T-cell (primary cell): ENCODE results near the gene SLIT3. TPM values are rescaled to one million over a fixed set of nuclear protein-coding genes. Genes with fewer than 3 reads are reported as not detected.

ENCODE experiments used
- ATAC-seq, 4 experiments: fragments of 200-7000 bp in 3 of 4; fragments of 150-1000 bp in 1 of 4; cut with Tn5 transposase; replicated peaks in 1 of 4; 1 replicate in 3 of 4; 2 replicates in 1 of 4; pipeline ENCODE4 v1.10.0; 2021; ENCODE audit warnings: moderate library complexity in 3 of 4, mild to moderate bottlenecking in 2 of 4, moderate number of reproducible peaks in 1 of 4
- CTCF ChIA-PET, 2 donors: fragments of 300-600 bp; sonication (Branson Sonifier 250); formaldehyde crosslinking; loops; one replicate each; lab custom pipeline; 2022; ENCODE audit warnings: antibody characterized with exemption in 2 of 2; lab: Charles Lee
- POLR2A ChIA-PET, 2 donors: fragments of 300-600 bp; sonication (Branson Sonifier 250); formaldehyde crosslinking; loops; one replicate each; lab custom pipeline; 2022; ENCODE audit warnings: antibody characterized with exemption in 2 of 2; lab: Charles Lee
- DNase-seq, 35 experiments: peaks; one replicate each; pipeline versions ENCODE4 v3.0.0 to v3.0.0-alpha.2; 2013 to 2023
- H3K27ac ChIP-seq: one replicate; pipeline ENCODE4 v1.5.1; 2013; ENCODE audit warnings: low read length
- H3K27me3 ChIP-seq, 2 experiments: replicated peaks in 1 of 2; 1 replicate in 1 of 2; 2 replicates in 1 of 2; pipeline versions ENCODE4 v1.6.1 to v1.7.0; 2013; ENCODE audit warnings: low read length in 1 of 2, mixed read lengths in 1 of 2; ENCODE audit not compliant: control insufficient read depth in 2 of 2, insufficient read depth in 2 of 2; ENCODE audit errors: extremely low read depth in 1 of 2
- H3K36me3 ChIP-seq, 2 donors: 1 replicate in 1 of 2; 2 replicates in 1 of 2; pipeline versions ENCODE4 v1.6.1 to v1.7.0; 2013; ENCODE audit warnings: low read length in 1 of 2; ENCODE audit not compliant: control insufficient read depth in 2 of 2, insufficient read depth in 1 of 2; ENCODE audit errors: extremely low read depth in 1 of 2
- H3K4me1 ChIP-seq, 2 experiments: 1 replicate in 1 of 2; 2 replicates in 1 of 2; pipeline versions ENCODE4 v1.6.1 to v1.7.0; 2013; ENCODE audit warnings: low read length in 2 of 2, mixed read lengths in 1 of 2; ENCODE audit not compliant: insufficient read depth in 2 of 2, control insufficient read depth in 1 of 2; ENCODE audit errors: extremely low read depth in 1 of 2
- H3K4me3 ChIP-seq, 2 donors: 1 replicate in 1 of 2; 2 replicates in 1 of 2; pipeline versions ENCODE4 v1.5.1 to v1.7.0; 2013; ENCODE audit warnings: mild to moderate bottlenecking in 2 of 2, low read length in 1 of 2, moderate library complexity in 1 of 2; ENCODE audit not compliant: control insufficient read depth in 1 of 2; ENCODE audit errors: extremely low read depth in 1 of 2
- H3K9me3 ChIP-seq: 2 replicates; pipeline ENCODE4 v1.7.0; 2013
- H3K27ac Mint-ChIP-seq, 2 donors: one replicate each; pipeline ENCODE4 v1.8.0; 2020 to 2021; ENCODE audit warnings: mild to moderate bottlenecking in 2 of 2, mixed read lengths in 2 of 2
- H3K27me3 Mint-ChIP-seq, 2 donors: one replicate each; pipeline ENCODE4 v1.8.0; 2021 to 2022; ENCODE audit warnings: mixed read lengths in 2 of 2
- H3K36me3 Mint-ChIP-seq: one replicate; pipeline ENCODE4 v1.8.0; 2021; ENCODE audit warnings: mixed read lengths
- H3K4me1 Mint-ChIP-seq, 3 donors: one replicate each; pipeline ENCODE4 v1.8.0; 2020 to 2022; ENCODE audit warnings: mixed read lengths in 3 of 3, mild to moderate bottlenecking in 1 of 3
- H3K4me3 Mint-ChIP-seq, 3 donors: one replicate each; pipeline ENCODE4 v1.8.0; 2020 to 2022; ENCODE audit warnings: mild to moderate bottlenecking in 3 of 3, mixed read lengths in 3 of 3, moderate library complexity in 3 of 3
- H3K9me3 Mint-ChIP-seq, 3 donors: one replicate each; pipeline ENCODE4 v1.8.0; 2020 to 2022; ENCODE audit warnings: mixed read lengths in 3 of 3
- WGBS: methylation state at CpG from one replicate; pipeline ENCODE4 v1.1.5; 2013; ENCODE audit warnings: missing lambda C conversion rate; ENCODE audit not compliant: insufficient coverage; 5-methylcytosine and 5-hydroxymethylcytosine counted together
- total RNA-seq, 35 experiments: library from RNA in 6 of 35; stranded (reverse) in 6 of 35; fragments of 120-200 nt in 1 of 35; gene quantifications; one replicate each; pipeline versions ENCODE4 v1.2.1 to v1.2.4 and lab custom pipeline; 2013 to 2026

The SLIT3 gene
- total RNA-seq, 5 donors from 2014 or later (not counting 1 experiment from before 2014, with no cell fraction given) = 0.13 to 0.32 (median 0.13) TPM; not detected in 2

- Mint-ChIP-seq H3K9me3 (no peaks in the 10 kb centered on the region), H3K27ac (no peak overlapping the region), H3K4me3 (no peak overlapping the region), H3K27me3 (peaks cover 3 to 6% of the 10 kb centered on the region in 2 donors), H3K4me1 (no peaks in the 10 kb centered on the region), H3K36me3 (no peaks in the 10 kb centered on the region)
- no peak for ATAC-seq
- H3K36me3 ChIP-seq = no peaks in the 10 kb centered on the region
- H3K4me3 ChIP-seq = no peak overlapping the region
- no peak overlapping the region for H3K27ac ChIP-seq
- CTCF ChIA-PET = no interaction called here
- POLR2A ChIA-PET = no interaction called here
- 86% methylated on average over 1 of the region's 3 CpGs for WGBS
- H3K9me3 ChIP-seq = no peaks in the 10 kb centered on the region
- H3K27me3 ChIP-seq = peaks cover 0 to 3% of the 10 kb centered on the region in 2 experiments
- DNase-seq = no peak
- no peaks in the 10 kb centered on the region for H3K4me1 ChIP-seq
Measured at GRCh38 chr5:169168280-169168679, 132.7 kb downstream of the SLIT3 start.

GRCh38 chr5:169166078-169166477, 134.9 kb downstream of the SLIT3 start:
- POLR2A ChIA-PET = no interaction called here
- no peak overlapping the region for H3K4me3 Mint-ChIP-seq

GRCh38 chr5:169165052-169165451, 135.9 kb downstream of the SLIT3 start:
- POLR2A ChIA-PET = no interaction called here
- H3K36me3 ChIP-seq = no peaks in the 10 kb centered on the region
- Mint-ChIP-seq H3K27ac (no peak overlapping the region), H3K27me3 (peaks cover 2 to 3% of the 10 kb centered on the region in 2 donors), H3K4me3 (no peak overlapping the region), H3K4me1 (no peaks in the 10 kb centered on the region), H3K9me3 (peaks cover 0 to 4% (median 0%) of the 10 kb centered on the region in 3 donors), H3K36me3 (no peaks in the 10 kb centered on the region)
- no peak overlapping the region for H3K4me3 ChIP-seq
- ATAC-seq (no peak), DNase-seq (no peak)
- no peaks in the 10 kb centered on the region for H3K9me3 ChIP-seq
- CTCF ChIA-PET = no interaction called here
- H3K4me1 ChIP-seq = no peaks in the 10 kb centered on the region
- no peak overlapping the region for H3K27ac ChIP-seq
- no CpG with 5 or more reads among the region's 1 CpG for whole genome bisulfite sequencing
- peaks cover 0 to 3% of the 10 kb centered on the region in 2 experiments for H3K27me3 ChIP-seq

More at GRCh38 chr5:169166078-169166477, 134.9 kb downstream of the SLIT3 start:
- ATAC-seq (no peak), DNase-seq (no peak)
- Mint-ChIP-seq H3K9me3 (peaks cover 0 to under 1% (median 0%) of the 10 kb centered on the region in 3 donors), H3K27ac (no peak overlapping the region), H3K36me3 (no peaks in the 10 kb centered on the region), H3K4me1 (no peaks in the 10 kb centered on the region), H3K27me3 (peaks cover 3% of the 10 kb centered on the region in 2 donors)
- H3K27ac ChIP-seq = no peak overlapping the region
- WGBS = 85% methylated on average over 5 of the region's 8 CpGs
- peaks cover 0 to 3% of the 10 kb centered on the region in 2 experiments for H3K27me3 ChIP-seq
- H3K4me1 ChIP-seq = no peaks in the 10 kb centered on the region
- no peak overlapping the region for H3K4me3 ChIP-seq
- no peaks in the 10 kb centered on the region for H3K36me3 ChIP-seq
- CTCF ChIA-PET = no interaction called here
- H3K9me3 ChIP-seq = no peaks in the 10 kb centered on the region

GRCh38 chr5:169164481-169164925, 136.4 kb downstream of the SLIT3 start:
- H3K27me3 Mint-ChIP-seq = peaks cover 0 to 3% of the 10 kb centered on the region in 2 donors
- ChIA-PET POLR2A (no interaction called here), CTCF (no interaction called here)
- Histone ChIP-seq H3K27ac (no peak overlapping the region), H3K4me3 (no peak overlapping the region), H3K36me3 (no peaks in the 10 kb centered on the region), H3K27me3 (no peaks in the 10 kb centered on the region), H3K9me3 (no peaks in the 10 kb centered on the region), H3K4me1 (no peaks in the 10 kb centered on the region)
- H3K9me3 Mint-ChIP-seq = peaks cover 0 to 9% (median 0%) of the 10 kb centered on the region in 3 donors
- H3K36me3 Mint-ChIP-seq = no peaks in the 10 kb centered on the region
- WGBS = 72% methylated on average over 4 of the region's 6 CpGs
- DNase-seq = no peak
- no peak for ATAC-seq
- no peak overlapping the region for H3K27ac Mint-ChIP-seq
- no peak overlapping the region for H3K4me3 Mint-ChIP-seq
- no peaks in the 10 kb centered on the region for H3K4me1 Mint-ChIP-seq

- no peak for DNase-seq
- no peaks in the 10 kb centered on the region for H3K4me1 ChIP-seq
- POLR2A ChIA-PET = no interaction called here
- Mint-ChIP-seq H3K27ac (no peak overlapping the region), H3K9me3 (peaks cover 0 to 28% (median 4%) of the 10 kb centered on the region in 3 donors), H3K36me3 (no peaks in the 10 kb centered on the region), H3K27me3 (no peaks in the 10 kb centered on the region), H3K4me1 (no peaks in the 10 kb centered on the region), H3K4me3 (no peak overlapping the region)
- ATAC-seq = no peak
- H3K4me3 ChIP-seq = no peak overlapping the region
- no peak overlapping the region for H3K27ac ChIP-seq
- CTCF ChIA-PET = interaction anchor here in 1 of 2 donors (0.6 kb wide), 1 partner anchor 206 kb away, joined by 6 read pairs; no protein-coding TSS in a partner anchor
- H3K27me3 ChIP-seq = no peaks in the 10 kb centered on the region
- H3K9me3 ChIP-seq = no peaks in the 10 kb centered on the region
- WGBS = no CpG with 5 or more reads among the region's 3 CpGs
- no peaks in the 10 kb centered on the region for H3K36me3 ChIP-seq
Measured at GRCh38 chr5:169162407-169162806, 138.5 kb downstream of the SLIT3 start.

GRCh38 chr5:169161022-169161680, 139.8 kb downstream of the SLIT3 start:
- H3K27me3 Mint-ChIP-seq = no peaks in the 10 kb centered on the region
- CTCF ChIA-PET = no interaction called here
- WGBS = 80% methylated on average over 10 of the region's 13 CpGs

More at GRCh38 chr5:169161022-169161680, 139.8 kb downstream of the SLIT3 start:
- POLR2A ChIA-PET = no interaction called here
- Mint-ChIP-seq H3K36me3 (no peaks in the 10 kb centered on the region), H3K27ac (no peak overlapping the region), H3K4me1 (no peaks in the 10 kb centered on the region), H3K4me3 (no peak overlapping the region), H3K9me3 (peaks cover 0 to 30% (median 6%) of the 10 kb centered on the region in 3 donors)
- ATAC-seq (no peak), DNase-seq (no peak)
- Histone ChIP-seq H3K27ac (no peak overlapping the region), H3K9me3 (no peaks in the 10 kb centered on the region), H3K4me1 (no peaks in the 10 kb centered on the region), H3K36me3 (no peaks in the 10 kb centered on the region), H3K4me3 (no peak overlapping the region), H3K27me3 (no peaks in the 10 kb centered on the region)
